ENCODE results near the gene PPP1CA. TPM values are rescaled to one million over a fixed set of nuclear protein-coding genes. Genes with fewer than 3 reads are reported as not detected.

The PPP1CA gene
- total RNA-seq, 2 experiments from 2014 or later: 202 to 204 TPM

DNA sequence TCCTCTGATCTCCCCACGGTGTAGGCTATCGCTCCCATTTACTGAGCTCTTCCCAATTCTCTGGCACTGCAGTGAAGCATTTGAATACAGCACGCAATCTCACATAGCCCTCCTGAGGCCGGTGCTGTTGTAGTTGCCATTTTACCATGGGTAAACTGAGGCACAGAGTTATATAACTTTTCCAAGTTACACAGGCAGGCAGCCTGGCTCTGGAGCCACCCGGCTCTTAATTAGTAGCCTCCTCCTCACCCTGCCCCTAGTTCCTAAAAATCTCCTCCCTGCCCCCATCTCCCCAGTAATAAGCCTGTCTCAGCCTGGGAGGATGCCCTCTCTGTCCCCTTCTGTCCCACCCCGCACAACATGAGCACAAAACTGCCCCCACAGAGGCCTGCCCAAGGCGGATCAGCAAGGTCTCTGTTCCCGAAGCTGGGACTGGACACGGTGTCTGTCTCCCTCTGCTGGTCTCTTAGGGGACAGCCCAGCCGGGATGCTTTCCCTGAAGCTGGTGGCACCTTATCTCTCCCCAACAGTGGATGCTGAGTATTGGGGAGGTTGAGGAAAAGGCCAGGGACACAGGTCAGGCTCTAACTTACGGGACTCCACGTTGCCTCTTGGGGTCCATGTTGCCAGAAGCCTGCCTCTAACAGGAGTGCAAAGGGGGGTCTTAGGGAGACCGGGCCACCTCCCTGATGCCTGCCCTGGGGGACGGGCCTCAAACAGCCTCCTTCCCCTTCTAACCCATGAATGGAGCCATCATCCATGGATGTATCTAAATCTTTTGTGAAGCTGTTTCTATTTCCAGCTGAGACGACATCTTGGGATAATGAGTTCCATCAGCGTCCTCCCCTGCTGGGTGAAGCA lies 19.2 kb downstream of the PPP1CA start:
- CTCF ChIA-PET: interaction anchor here (0.6 to 19.4 kb wide), 29 partner anchors 8 to 325 kb away, joined by 3 to 636 read pairs (median 4); partner anchors contain the start of genes AIP, CLCF1, POLD4 and PPP1CA
- intact Hi-C loops (cut with micrococcal nuclease): loop anchor here (1.0 to 2.0 kb wide), 6 partner anchors 25 to 302 kb away; no protein-coding TSS in a partner anchor
- no peak overlapping the region for H3K27ac Mint-ChIP-seq
- no peak overlapping the region for H3K4me3 Mint-ChIP-seq
- H3K9me3 Mint-ChIP-seq: no peaks in the 10 kb centered on the region
- H3K36me3 Mint-ChIP-seq (ENCODE audit: low read depth): no peaks in the 10 kb centered on the region
- H3K4me1 Mint-ChIP-seq (ENCODE audit: low read depth): peaks cover 2% of the 10 kb centered on the region
- H3K27me3 Mint-ChIP-seq (ENCODE audit: low read depth): peaks cover 2% of the 10 kb centered on the region
- peak; percentile 92 for DNase-seq

DNA sequence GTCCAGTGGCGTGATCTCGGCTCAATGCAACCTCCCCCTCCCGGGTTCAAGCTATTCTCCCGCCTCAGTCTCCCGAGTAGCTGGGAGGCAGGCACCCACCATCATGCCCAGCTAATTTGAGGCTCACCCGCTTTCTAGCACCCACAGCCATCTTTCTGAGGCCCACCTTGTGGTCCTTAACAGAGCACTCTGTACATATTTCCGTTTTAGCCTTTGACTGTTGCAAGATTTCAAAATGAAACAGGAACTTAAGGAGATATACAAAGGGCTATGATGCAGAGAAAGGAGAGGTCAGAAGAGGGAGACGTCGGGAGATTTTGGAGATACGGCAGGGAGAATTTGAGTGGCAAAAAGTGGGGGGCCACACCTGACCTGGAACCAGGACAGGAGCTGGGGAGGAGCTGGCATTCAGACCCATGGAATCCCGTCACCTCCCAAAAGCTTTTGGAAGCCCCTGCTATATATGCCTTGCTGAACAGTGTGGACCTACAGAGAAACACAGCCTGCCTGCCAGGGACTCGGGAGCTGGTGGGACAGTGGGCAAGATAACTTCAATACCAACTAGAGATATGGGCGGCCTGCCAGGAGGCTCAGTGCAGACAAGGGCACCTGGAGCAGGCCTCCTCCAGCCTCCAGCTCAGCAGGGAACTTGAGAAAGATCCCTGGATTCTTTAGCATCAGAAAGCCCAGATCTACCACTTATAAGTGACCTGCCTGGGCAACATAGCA lies 20.2 kb downstream of the PPP1CA start:
- H3K27ac Mint-ChIP-seq: no peak overlapping the region
- H3K4me1 Mint-ChIP-seq (ENCODE audit: low read depth): peaks cover 2% of the 10 kb centered on the region
- H3K36me3 Mint-ChIP-seq (ENCODE audit: low read depth): no peaks in the 10 kb centered on the region
- H3K27me3 Mint-ChIP-seq (ENCODE audit: low read depth): peaks cover 5% of the 10 kb centered on the region
- DNase-seq: no peak
- no peak overlapping the region for H3K4me3 Mint-ChIP-seq
- intact Hi-C loops (cut with micrococcal nuclease): no loop called here
- no peaks in the 10 kb centered on the region for H3K9me3 Mint-ChIP-seq
- CTCF ChIA-PET: interaction anchor here (0.6 to 19.4 kb wide), 26 partner anchors 8 to 324 kb away, joined by 3 to 636 read pairs (median 4); partner anchors contain the start of genes CLCF1, POLD4, PPP1CA and RAD9A

DNA sequence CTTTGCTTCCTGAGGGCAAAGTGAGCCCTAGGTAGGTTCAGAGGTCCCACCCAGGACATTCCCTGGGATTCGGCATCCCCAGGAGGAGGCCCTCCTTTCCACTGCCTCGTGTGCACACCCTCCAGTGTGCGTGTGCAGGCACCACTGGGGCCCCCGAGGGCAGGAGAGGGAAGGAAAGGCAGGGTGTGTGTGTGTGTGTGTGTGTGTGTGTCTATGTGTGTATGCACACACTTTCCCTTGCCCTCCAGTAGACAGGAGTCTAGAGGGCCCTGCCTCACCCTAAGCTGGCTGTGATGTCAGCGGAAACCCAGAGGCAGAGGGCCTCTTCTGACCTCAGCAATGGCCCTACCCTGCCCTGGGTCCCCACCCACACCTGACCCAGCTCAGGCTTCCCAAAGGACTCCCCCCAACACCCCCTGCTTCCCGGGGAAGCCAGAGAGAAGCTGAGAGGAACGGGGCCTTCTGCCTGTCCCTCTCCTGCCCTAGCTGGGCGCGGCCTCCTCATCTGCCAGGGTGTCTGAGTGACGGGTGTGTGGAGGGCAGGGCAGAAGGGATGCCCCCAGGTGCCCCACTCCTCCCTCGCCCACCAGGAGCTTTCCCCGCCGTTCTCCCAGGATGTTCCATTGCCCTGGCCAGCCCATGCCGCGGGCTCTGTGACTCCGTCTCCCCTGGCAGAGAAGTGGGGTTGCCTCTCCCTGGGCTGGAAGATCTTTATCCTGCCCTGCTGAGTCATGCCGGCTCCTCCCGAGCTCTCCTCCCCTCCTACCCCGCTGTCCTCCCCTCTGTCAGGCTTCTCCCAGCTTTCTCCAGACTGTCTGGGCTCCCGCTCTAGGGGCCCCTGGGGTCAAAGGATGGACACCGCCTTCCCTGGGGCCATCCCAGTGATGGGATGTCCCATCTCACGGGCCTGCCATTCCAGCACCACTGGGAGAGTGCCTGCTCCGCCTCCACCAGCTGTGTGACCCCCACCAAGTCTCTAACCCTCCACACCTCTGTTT lies 22.3 kb downstream of the PPP1CA start:
- H3K4me1 Mint-ChIP-seq (ENCODE audit: low read depth): peaks cover 10% of the 10 kb centered on the region
- no peak for DNase-seq
- CTCF ChIA-PET: interaction anchor here (0.6 to 19.4 kb wide), 7 partner anchors 8 to 304 kb away, joined by 3 to 636 read pairs (median 6); partner anchors contain the start of genes CLCF1 and POLD4
- H3K4me3 Mint-ChIP-seq: no peak overlapping the region
- intact Hi-C loops (cut with micrococcal nuclease): no loop called here
- no peaks in the 10 kb centered on the region for H3K9me3 Mint-ChIP-seq
- peaks cover 11% of the 10 kb centered on the region for H3K27me3 Mint-ChIP-seq (ENCODE audit: low read depth)
- no peaks in the 10 kb centered on the region for H3K36me3 Mint-ChIP-seq (ENCODE audit: low read depth)
- no peak overlapping the region for H3K27ac Mint-ChIP-seq

DNA sequence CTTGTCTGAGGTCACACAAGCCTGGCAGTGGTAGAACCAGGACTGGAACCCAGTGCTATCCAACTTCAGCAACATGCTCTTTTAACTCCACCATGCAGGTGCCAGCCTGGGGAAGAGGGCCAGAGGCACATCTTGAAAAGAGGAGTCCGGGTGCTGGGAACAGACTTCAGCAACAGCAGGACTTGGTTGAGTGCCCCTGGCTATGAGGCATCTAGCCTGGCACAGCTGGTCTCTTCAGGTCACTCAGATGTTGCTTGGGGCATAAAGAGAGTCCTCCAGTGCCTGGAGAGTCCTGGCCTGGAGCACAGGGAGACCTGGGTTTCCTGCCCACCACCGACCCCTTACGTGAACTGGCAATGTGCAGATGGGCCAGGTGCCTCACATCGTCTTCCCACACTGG lies 23.1 kb downstream of the PPP1CA start:
- intact Hi-C loops (cut with micrococcal nuclease): no loop called here
- no peak for DNase-seq
- Mint-ChIP-seq H3K4me3 (no peak overlapping the region), H3K9me3 (no peaks in the 10 kb centered on the region), H3K27me3 (ENCODE audit: low read depth) (peaks cover 17% of the 10 kb centered on the region), H3K27ac (no peak overlapping the region), H3K36me3 (ENCODE audit: low read depth) (no peaks in the 10 kb centered on the region), H3K4me1 (ENCODE audit: low read depth) (peaks cover 15% of the 10 kb centered on the region)
- CTCF ChIA-PET: interaction anchor here (0.8 to 19.4 kb wide), 5 partner anchors 9 to 35 kb away, joined by 3 to 636 read pairs (median 3); partner anchors contain the start of gene POLD4

DNA sequence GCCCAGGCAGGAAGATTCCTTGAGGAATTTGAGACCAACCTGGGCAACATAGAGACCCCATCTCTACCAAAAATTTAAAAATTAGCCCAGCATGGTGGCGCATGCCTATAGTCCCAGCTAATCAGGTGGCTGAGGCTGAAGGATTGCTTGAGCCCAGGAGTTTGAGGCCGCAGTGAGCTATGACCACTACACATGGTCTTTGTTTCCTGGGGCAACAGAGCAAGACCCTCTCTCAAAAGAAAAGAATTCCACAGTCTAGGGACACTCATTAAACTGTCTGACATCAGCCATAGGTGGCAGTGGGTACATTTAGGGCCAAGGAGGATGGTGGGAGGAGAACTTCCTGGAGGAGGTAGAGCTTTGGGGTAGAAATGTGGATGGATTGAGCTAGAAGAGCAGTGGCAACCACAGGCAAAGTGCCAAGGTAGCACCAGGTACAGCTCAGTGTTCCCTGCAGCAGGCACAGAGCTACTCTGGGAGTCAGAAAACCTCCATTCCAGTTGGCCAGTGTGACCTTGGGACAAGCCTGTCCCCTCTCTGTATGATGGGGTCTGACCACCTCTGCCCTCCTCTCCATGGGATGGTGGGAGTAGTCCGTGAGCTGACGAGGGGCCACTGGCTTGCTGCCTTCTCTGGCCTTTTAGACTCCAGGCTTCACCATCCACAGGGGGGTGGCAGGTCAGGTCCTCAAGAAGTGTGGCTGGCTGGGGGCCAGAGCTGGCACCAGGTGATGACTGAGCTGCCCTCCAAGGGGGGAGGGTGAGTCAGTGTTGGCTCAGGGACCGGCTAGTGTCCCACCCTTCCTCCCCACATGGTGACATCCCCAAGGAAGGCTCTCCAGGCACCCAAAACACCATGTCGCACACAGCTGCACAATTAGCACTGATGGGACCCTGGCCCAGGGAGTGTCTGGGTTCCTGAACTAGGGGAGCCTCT lies 24.5 kb downstream of the PPP1CA start:
- intact Hi-C loops (cut with micrococcal nuclease): no loop called here
- peaks cover 15% of the 10 kb centered on the region for H3K27me3 Mint-ChIP-seq (ENCODE audit: low read depth)
- H3K4me3 Mint-ChIP-seq: no peak overlapping the region

DNA sequence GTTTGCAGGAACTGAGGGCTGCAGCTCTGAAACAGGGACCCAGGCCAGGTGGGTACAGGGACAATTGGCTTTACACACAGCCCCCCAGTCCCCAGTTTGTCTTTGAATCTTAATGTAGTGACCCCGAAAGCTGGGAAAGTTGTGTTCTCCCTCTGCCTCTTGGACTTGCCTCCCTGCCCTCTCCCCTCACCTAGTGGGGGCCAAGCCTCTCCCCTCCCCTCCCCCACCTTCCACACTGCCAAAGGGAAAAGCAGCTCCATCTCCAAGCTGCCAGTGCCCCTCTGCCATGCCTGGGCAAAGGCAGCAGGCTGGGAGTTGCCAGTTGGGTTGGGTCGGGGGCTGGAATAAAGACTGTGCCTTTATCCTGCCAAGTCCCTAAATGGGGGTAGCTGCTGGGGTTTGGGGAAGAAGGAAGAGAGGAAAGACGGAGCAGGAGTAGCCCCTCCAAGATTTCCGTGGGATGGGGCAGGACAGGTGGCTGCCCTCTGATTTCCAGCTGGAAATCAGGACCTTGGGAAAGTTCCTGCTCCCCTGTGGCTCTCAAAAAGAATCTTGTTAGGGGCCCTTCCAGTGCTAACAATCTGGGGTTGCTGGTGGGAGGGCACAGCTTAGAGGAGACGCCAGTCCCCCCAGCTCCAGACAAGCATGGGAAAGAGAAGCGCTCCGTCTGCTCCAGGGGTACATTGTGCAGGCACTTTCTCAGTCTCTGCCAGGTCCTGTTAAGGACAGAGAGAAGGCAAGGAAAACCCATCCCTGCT lies 25.4 kb downstream of the PPP1CA start:
- no peak for DNase-seq
- H3K9me3 Mint-ChIP-seq: no peaks in the 10 kb centered on the region
- no peak overlapping the region for H3K27ac Mint-ChIP-seq
- peaks cover 23% of the 10 kb centered on the region for H3K27me3 Mint-ChIP-seq (ENCODE audit: low read depth)
- intact Hi-C loops (cut with micrococcal nuclease): no loop called here
- CTCF ChIA-PET: interaction anchor here (2.9 to 19.4 kb wide), 2 partner anchors 19 to 31 kb away, joined by 26 to 636 read pairs; partner anchors contain the start of gene POLD4
- peaks cover 21% of the 10 kb centered on the region for H3K4me1 Mint-ChIP-seq (ENCODE audit: low read depth)
- H3K4me3 Mint-ChIP-seq: no peak overlapping the region
- H3K36me3 Mint-ChIP-seq (ENCODE audit: low read depth): no peaks in the 10 kb centered on the region

More for the DNA sequence above, 24.5 kb downstream of the PPP1CA start:
- Mint-ChIP-seq H3K27ac (no peak overlapping the region), H3K36me3 (ENCODE audit: low read depth) (no peaks in the 10 kb centered on the region), H3K4me1 (ENCODE audit: low read depth) (peaks cover 14% of the 10 kb centered on the region), H3K9me3 (no peaks in the 10 kb centered on the region)
- CTCF ChIA-PET: interaction anchor here (0.8 to 19.4 kb wide), 4 partner anchors 8 to 32 kb away, joined by 3 to 636 read pairs (median 16); partner anchors contain the start of gene POLD4
- no peak for DNase-seq

DNA sequence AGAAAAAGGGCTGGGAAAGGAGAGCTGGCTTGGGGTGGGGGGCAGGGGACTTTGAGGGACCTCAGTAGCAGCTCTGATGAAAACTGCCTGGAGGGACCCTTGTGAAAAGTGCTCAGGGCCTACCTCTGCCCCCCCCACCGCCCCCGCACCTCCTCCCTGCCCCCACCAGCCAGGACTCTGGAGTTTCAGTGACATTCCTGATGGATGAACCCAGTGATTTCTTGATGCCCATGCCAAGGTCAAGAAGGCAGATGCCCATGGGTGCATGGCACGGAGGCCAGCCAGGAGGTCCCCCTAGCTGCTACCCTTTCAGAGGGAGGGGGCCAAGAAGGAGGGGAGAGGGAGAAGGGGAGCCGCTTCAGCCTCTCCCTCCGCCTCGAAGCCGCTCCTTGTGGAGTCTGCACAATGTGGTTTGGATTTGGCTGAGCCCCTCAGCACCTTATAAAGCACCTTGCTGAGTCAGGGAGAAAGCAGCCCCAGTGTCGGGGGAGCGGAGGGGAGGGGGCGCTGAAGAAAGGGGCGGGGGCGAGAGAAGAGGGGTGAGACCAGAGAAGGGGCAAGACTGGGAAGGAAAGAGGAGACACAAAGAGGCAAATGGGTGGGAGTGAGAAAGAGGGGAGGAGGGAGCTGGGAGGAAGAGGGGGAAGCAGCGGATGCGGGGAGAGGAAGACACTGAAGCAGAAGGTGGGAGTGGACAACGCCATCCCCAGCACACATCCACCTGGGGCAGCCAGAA lies 26.2 kb downstream of the PPP1CA start:
- peaks cover 23% of the 10 kb centered on the region for H3K4me1 Mint-ChIP-seq (ENCODE audit: low read depth)
- CTCF ChIA-PET: interaction anchor here (2.9 to 19.4 kb wide), 2 partner anchors 18 to 30 kb away, joined by 26 to 636 read pairs; partner anchors contain the start of gene POLD4
- intact Hi-C loops (cut with micrococcal nuclease): no loop called here
- H3K27ac Mint-ChIP-seq: no peak overlapping the region
- no peak for DNase-seq
- H3K4me3 Mint-ChIP-seq: no peak overlapping the region
- peaks cover 26% of the 10 kb centered on the region for H3K27me3 Mint-ChIP-seq (ENCODE audit: low read depth)
- H3K36me3 Mint-ChIP-seq (ENCODE audit: low read depth): no peaks in the 10 kb centered on the region
- H3K9me3 Mint-ChIP-seq: no peaks in the 10 kb centered on the region

DNA sequence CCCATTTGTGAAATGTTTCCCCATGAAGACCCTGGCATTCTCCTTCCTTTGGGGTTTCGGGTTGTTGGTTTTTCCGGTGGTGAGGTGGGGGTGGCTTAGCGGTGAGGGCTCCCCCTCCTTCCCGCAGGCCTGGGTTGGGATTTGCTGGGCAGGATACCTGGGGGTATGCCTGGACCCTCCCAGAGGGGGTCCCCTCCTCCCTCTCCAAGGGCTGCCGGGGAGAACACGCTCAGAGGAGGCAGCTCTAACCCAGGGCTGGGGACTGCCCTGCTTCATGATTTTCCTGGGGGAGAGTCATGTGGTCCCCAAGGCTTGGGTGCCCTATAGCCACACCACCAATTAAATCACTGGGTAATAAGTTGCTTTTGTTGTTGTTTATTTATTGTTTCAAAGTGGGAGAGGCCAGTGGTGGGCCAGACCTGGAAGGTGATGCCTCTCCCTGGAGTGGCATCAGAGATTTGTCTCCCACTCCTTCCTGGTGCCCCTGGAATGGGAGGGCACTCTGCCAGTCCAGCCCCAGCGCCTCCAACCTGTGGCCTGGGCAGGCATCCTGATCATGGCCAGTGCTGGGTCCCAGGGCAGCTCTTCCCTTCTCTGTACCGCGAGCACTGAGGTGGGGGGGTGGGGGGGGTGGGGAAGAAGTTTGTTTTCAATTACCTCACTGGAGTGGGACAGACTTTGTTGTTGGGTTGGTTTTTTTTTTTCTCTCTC lies 26.9 kb downstream of the PPP1CA start:
- H3K4me3 Mint-ChIP-seq: no peak overlapping the region
- intact Hi-C loops (cut with micrococcal nuclease): no loop called here

More for the DNA sequence above, 26.9 kb downstream of the PPP1CA start:
- DNase-seq: no peak
- Mint-ChIP-seq H3K4me1 (ENCODE audit: low read depth) (peaks cover 23% of the 10 kb centered on the region), H3K27ac (no peak overlapping the region), H3K36me3 (ENCODE audit: low read depth) (no peaks in the 10 kb centered on the region), H3K9me3 (no peaks in the 10 kb centered on the region), H3K27me3 (ENCODE audit: low read depth) (peaks cover 28% of the 10 kb centered on the region)
- CTCF ChIA-PET: interaction anchor here (0.6 to 19.4 kb wide), 7 partner anchors 7 to 113 kb away, joined by 3 to 636 read pairs (median 10); partner anchors contain the start of gene POLD4
